ENCODE data around the gene EYS.

The EYS gene

DNA sequence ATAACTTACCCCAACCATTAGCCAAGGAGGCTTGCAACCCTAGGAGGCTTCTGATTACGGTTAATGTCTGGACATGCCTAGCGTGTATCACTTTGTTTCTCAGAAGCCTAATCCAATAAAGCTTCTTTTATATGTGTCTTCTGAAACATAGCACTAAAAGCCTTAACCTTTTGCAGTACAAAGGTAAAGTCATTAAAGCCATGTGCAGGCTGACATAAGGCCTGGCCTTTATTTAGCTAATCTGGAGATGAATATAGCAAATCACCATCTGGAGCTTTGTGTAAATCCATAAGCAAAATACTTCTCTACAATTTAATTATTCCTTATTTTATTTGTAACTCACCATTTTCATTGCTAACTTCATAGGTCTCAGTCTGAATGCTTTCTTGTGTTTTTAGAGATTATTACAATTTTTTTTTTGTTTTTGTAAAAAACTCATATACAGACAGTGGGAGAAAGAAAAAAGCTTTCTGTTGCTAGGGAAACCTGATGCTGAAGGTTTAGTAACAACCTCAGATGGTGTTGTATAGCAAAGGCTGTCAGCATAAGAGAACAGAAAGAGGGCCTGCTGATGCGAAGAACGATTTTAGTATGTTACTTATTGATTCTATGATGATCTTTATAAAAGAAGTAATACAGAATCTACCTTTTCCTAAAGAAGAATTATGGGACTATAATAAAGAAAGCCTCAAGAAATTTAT is at the start of gene EYS:
EYS (minus strand) TSS at position 101 of the 701 bp plus-strand sequence. CDS start 211,816 bp downstream, outside the sequence.
- DNase-seq = no peak

DNA sequence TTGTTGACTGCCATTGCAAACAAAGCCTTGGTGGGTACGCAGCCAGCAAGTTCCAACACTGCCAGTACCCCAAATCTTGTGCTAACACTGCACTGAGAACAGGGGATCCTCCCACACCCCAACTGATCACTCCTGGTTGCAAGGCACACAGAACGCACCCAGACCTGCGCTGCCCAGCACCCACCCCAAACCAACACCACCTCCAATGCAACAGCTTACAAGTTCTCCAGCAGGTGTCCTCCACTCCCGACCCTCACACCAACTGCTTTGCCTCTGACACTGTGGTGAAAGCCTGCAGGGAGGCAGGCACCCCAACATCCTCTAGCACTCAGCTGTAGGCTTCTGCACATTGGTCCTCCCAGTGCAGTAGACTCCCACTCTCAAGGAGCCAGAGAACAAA is 39.3 kb upstream of the EYS start:
- DNase-seq = no peak

DNA sequence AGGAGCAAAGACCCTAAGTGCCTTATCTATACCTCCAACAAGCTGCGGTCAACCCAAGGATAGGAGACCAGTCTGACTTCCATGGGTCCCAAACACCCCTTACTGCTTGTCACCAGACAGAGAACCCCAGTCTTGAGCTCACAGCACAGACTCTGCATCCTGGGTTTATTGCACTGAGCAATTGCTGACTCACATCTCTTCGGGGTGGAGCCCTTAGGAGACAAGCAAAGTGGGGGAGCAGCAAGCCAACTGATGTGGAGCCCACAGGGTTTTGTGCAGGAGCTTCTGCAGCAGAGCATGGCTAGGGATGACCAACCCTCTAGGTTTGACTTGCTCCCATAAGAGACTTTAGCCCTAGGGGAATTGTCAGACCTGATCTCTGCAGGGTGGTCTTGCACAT is 38.6 kb upstream of the EYS start:
- DNase-seq = no peak

DNA sequence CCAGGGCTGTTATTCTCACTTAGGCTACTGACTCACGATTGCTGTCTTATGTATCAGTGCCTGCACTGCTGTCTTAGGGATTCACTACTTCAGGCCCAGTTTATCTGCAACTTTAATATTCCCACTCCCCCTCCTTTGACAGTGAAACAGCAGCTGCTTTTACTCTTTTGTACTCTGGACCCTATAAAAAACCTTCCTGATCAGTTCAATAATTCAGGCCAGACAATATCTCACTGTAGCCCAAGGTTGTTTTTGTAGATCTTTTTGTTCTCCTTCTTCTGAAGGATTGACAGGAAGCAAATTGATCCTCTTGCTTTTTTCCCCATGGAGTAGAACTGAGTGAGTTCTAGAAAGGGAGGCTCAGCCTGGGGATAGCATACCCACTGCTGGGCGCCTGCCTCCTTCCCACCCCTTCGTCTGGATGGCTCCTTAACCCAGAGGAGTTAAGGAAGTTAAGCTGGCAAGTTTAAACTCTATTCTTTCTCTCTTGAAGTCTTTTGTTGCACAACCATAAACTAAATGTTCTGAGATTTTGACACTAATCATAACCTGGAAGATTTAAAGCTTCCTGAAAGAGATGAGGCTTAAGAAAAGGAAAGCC is 22.0 kb upstream of the EYS start:
- DNase-seq = no peak

DNA sequence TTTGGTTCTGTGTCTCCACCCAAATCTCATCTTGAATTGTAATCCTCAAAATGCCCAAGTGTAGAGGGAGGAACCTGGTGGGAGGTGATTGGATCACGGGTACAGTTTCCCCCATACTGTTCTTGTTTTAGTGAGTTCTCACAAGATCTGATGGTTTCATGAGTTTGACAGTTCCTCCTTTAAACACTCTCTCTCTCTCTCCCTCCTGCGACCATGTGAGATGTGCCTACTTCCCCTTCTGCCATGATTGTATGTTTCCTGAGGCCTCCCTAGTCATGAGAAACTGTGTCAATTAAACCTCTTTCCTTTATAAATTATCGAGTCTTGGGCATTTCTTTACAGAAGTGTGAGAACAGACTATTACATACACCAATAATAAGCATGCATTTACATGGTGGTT is 12.1 kb upstream of the EYS start:
- no peak for DNase-seq

DNA sequence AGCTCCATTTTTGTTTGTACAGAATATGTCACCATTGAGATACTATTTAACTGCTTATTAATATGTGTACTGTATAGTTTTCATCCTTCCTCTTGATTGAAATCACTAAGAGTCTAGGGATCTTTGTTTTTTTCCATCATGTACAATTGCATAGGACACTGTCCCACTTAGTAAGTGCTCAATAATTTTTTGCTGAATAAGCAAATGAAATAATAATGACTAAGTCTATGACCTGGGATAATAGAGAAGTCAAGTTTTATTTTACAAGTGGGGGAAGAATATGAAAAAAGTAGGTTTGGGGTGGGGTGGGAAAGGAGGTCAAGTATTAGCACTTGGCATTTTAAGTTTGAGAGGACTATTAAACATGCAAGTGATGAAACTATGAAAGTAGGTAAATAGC is 4.5 kb upstream of the EYS start:
- DNase-seq = no peak

DNA sequence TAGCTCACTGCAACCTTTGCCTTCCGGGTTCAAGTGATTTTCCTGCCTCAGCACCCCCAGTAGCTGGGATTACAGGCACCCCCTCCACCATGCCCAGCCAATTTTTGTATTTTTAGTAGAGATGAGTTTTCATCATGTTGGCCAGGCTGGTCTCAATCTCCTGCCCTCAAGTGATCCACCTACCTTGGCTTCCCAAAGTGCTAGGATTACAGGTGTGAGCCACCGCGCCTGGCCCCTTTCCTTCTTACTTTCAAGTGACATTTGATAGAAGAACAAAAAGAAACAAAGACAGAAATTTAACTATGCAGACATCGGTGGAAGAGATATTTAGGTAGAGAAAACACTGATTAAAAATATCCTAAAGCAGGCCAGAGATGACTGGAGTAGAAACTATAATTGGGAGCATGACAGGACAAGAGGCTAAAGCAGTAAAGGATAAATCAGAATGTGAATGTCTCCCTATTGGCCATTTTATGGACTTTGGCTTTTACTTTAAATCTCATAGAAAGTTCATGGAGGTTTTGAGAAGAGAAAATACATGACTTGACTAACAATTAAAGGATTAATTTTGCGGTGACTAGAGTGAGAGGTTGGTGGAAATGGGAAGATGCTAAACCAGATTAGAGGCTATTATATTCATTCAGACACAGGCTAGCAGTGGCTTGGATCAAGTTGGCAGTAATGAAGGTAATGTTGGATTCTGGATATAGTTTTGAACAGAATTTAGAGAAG is 2.2 kb upstream of the EYS start:
- DNase-seq = no peak

DNA sequence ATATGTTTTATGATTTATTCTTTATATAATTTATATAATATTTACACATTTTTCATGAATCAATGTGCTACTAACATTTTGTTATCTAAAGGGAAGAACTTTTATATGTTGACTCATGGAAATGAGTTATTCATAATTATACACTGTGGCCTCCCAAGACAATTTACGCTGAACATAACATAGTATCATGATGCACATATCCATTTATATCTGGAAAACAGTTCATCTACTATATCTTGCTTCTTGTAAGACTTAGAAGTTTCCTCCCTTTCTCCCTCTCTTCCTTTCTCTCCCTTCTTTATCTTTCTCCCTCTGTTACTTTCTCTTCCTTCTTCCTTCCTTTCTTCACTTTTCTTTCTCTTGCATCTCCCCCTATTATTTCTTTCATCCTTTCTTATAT is 1.1 kb upstream of the EYS start:
- no peak for DNase-seq

DNA sequence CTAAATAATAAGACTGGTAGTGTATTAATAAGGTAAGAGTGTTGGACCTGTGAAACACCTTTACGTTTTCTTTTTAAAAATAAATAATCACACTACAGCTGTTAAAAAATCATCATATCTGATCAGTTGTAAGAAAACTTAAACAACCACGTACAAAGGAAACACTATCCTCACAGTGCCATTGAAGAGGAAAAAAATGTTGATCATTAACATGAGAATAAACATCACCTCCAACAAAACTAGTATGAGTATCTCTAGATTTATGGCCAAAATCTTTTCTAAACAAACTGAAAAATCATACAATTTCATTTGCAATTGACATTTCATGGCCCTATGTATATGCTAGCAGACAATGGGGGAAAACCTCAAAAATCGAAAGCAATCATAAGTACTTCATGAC is 590 bp downstream of the EYS start:
- no peak for DNase-seq

DNA sequence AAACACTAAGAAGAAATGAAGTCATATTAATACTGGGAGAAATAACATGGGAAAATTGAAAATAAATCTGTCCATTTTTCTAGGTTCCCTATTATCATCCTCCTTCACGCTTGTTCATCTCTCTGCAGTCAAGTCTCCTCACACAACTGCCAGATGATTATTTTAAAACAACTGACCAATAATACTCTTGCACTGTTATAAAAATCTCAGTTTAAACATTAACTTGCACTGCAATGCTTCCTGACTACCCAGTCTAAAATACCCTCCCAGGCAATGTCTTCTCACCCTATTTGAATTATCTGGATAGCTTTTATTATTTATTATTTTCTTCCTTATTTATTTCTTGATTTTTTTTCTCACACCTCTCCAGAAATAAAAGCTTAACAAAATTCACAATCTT is 5.7 kb downstream of the EYS start:
- DNase-seq = no peak

DNA sequence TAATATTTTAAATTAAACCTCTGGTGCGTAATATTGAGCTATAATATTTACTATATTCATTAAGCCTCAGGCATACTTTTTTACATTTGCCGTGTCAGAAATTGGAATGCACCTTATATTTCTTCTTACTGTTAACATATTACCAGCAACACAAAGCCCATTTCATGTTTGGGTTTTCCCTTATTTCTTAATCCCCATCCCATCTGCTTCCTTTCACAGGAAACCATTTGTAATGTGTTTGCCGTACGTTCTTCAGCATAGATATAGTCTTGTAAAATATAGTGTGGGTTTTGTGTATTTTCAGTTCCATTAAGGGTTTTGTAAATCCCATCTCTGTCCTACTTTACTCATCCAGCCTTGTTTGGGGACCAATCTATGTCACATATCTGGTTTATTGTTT is 6.5 kb downstream of the EYS start:
- no peak for DNase-seq

DNA sequence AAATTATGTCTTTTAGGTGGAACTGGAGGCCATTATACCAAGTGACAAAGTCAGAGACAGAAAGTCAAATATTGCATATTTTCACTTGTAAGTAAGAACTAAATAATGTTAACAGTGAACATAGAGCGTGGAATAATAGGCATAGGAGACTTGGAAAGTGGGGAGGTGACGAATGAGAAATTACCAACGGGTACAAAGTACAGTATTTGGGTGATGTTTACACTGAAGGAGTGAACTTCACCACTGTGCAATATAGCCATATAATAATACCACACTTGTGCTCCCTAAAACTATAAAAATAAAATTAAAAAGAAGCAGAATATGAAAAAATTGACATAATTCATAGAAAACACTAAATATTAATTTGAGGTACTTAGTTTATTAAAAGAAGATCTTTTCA is 14.9 kb downstream of the EYS start:
- DNase-seq = no peak

DNA sequence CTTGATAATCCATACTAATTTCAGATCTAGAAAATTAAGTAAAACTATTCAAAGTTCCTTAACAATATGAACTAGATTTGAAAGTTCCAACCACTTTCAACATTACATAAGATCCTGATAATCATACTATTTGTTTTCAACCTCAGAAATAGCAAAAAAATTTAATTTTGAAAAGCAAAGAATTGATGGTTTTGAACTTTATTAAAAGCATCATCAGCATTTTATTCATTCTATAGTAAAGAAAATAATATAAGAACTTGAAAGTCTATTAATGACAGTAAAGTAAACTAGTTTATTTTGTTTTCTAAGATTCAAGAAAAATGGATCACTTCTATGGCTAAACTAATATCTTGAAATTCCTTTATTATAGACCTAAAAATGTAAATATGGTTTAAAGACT is 26.8 kb downstream of the EYS start:
- no peak for DNase-seq

DNA sequence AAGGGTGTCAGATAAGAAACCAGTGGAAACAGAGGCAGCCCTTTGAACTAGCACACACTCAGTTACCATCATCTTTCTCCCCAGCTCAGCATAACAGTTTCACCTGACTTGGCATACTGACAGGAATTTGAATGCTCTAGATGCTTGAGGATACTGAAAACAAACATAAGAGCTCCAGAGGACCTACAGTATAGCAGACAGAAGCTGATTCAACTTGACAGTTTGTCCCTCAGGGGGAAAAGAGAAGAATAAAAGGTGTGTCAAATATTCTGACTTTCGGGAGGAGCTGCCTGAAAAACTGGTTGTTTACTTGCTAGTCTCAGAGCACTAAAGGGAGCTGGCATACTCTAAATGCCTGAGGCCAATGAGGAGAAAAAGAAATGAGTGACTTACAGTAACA is 35.1 kb downstream of the EYS start:
- DNase-seq = no peak

DNA sequence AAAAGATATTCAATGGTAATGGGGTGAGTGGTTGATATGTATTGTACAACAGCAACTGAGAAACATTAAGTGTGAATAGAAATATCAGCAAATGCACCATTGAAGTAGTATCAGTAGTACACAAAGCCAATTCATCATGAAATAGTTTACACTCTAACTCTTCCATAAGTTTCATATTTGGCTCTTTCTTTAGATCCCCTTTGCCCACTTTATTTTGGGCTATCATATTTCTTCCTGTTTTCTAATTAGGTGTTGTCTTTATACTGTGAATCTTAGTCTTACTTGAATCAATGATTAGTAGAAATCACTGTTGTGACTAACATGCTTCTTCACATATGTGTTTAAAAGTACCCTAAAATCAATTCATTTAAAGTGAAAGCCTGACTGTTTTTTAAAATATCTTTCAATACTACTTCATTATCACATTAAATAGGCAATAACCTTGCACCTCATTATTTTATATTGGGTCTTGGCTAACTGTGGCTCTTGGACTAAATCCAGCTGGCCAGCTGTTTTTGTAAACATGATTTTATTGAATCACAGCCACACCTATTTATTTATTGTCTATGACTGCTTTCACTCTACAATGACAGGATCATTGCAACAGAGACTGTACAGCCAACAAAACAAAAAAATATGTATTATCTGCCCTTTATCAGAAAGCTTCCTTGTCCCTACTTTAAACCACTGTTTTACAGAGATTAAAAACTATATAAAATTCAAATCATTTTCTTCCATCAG is 38.9 kb downstream of the EYS start:
- no peak for DNase-seq

DNA sequence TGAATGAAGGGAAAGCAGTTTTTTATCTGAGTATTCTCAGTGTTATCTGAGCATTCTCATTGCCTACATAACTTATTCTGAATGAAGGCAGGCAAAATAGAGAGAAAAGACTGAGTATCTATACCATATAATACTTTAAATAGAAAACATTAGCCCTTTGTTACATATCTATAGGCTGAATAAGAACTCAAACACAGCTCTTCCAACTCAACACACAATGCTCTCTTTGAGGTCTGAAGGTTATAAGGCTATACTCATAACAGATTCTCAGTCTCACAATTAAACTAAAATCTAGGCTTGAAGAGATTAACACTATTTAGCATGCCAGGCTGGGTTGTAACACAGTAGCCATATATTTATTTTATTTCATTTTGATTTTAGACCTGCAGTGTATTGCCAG is 56.9 kb downstream of the EYS start:
- no peak for DNase-seq

DNA sequence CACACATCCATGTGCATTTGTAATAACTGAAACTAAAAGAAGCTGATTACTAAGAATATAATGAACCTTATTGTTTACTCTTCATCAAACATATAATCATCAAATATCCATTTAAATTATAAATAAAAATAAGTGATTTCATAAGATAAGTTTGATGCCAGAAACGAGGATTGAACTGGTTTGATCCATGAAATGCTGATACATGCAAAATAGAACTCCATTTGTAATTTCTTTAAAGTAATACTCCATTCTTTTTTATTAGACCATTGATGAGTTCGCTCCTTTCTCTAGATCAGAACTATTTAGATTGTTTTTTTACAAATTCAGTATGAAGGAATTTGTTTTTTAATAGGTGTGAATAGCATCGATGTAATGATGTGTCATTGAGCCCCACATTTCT is 57.6 kb downstream of the EYS start:
- no peak for DNase-seq

DNA sequence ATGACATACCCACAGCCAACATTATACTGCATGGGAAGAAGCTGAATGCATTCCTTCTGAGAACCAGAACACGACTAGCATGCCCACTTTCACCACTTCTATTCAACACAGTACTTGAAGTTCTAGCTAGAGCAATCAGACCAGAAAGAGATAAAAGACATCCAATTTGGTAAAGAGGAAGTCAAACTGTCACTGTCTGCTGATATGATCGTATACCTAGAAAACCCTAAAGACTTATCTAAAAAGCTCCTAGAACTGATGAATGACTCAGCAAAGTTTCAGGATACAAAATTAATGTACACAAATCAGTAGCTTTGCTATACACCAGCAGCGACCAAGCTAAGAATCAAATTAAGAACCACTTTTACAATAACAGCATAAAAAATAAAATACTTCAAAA is 60.5 kb downstream of the EYS start:
- DNase-seq = no peak

DNA sequence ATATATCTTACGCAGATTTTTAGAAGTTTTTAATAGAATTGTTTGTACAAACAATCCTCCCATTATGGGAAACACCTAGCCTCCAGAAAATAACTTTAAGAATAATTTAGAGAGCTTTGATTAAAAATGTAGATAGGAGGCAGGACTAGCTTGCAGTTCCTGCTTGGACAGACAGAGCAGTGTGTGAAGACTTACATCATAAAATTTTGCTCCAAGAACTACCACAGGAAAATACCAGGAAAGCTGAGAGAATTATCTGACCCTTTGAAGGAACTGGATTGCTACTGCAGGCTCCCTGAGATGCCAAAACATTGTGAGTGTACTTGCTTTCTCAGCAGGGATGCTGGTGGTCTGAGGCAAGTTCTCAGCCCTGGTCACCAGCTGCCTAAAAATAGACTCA is 64.2 kb downstream of the EYS start:
- DNase-seq = no peak

DNA sequence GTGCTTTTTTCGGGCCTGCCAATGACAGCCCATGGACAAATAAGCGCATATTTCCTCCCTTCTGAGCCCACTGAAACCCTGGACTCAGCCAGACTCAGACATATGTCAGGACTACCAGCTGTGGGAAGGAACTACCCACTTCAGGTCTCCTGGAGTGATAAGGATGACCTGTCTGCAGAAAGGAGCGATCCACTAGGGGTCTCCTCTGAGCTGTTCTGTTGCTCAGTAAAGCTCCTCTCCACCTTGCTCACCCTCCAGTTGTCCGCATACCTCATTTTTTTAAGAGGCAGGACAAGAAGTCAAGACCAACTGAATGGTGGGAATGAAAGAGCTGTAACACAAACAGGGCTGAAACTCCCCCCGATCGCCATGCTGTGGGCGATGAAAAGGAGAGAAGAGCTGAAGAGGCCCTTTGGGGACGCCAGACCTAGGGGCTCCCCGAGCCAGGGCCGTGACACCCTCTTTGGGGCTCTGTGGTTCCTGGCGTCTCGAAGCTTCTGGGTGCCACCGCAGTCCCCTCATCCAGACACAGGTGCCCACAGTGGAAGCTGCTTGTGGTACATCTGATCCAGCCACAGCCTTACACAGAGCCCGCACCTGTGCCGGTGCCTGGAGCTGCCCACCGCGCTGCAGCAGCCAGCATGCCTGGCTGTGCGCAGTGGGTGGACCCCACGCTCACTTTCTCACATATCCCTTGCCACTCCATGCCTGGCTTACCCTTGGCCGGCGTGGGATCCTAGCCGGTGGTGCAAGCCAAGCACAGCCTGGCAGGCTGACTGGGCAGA is 68.8 kb downstream of the EYS start:
- no peak for DNase-seq

DNA sequence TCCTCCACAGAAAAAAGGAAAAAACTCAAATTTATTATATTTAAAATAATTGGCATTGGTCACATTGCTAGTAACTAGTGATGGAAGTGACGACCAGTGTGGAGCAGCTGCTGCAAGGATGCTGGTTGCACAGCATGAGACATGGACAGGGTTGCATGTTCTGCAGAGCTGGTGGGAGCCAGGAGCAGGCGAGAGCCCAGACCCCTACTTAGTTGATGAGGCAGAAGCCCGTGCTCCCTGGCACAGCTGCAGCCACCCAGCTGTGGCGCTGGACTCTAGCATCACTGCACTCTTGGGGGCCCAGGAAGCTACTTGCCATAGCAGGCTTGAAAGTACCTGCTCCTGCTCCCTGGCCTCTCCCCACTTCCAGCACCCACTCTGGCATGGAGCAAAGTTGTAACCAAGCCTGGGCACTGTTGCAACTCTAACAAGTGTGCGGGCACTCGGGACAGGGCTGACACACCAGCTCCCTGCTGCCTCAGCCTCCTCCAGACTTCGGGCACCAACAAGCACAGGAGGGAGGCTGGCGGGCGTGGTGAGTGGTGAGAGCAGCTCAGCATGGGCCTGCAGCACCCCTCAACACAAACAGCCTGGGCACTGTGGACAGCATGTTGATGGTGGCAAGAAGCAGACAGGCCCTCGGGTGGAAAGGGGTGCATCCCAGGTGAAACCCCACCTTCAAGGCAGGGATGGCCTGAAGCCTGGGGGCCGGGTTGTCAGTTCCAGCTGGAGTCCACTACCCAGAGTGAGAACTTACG is 69.6 kb downstream of the EYS start:
- DNase-seq = no peak

DNA sequence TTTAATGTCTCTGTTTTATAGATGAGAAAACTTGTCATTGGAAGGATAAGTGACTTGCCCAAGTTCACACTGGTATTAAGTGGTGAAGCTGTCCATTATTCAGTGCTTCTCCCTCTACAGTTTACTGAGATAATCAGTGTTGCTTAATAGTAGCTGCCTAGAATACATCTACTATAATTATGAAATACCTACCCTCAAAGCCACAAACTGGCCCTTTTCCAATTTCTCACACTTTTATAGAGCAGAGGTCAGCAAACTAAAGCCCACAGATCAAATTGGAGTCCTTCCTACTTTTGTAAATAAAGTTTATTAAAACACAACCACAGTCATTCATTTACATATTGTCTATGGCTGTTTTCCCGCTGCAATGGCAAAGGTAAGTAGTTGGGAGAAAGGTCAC is 73.5 kb downstream of the EYS start:
- DNase-seq = no peak
